Subcutaneous abdominal adipose tissue (tissue), 5 donors: ENCODE data around the gene SLC18A2.
A peak's percentile ranks its signal among the peaks of the same experiment; 100 is the strongest.
"Not testable (repeated sequence)": the region's sequence is repeated elsewhere in the genome, so short reads cannot be mapped to it uniquely, and the experiment has no call there.

Source experiments
- H3K27ac ChIP-seq: one replicate; pipeline ENCODE4 v1.7.0; 2013; ENCODE audit warnings: low read depth, mild to moderate bottlenecking, inconsistent platforms, low read length, moderate library complexity
- H3K27me3 ChIP-seq, 5 donors: one replicate each; pipeline ENCODE4 v1.7.0; 2013; ENCODE audit warnings: low read length in 5 of 5, inconsistent platforms in 1 of 5; ENCODE audit not compliant: control insufficient read depth in 5 of 5, insufficient read depth in 4 of 5
- H3K36me3 ChIP-seq, 5 donors: one replicate each; pipeline ENCODE4 v1.7.0; 2013; ENCODE audit warnings: low read length in 5 of 5; ENCODE audit not compliant: control insufficient read depth in 5 of 5, insufficient read depth in 5 of 5
- H3K4me1 ChIP-seq, 5 donors: one replicate each; pipeline ENCODE4 v1.7.0; 2013; ENCODE audit warnings: low read length in 5 of 5, mild to moderate bottlenecking in 3 of 5, moderate library complexity in 1 of 5; ENCODE audit not compliant: control insufficient read depth in 5 of 5, insufficient read depth in 5 of 5
- H3K4me3 ChIP-seq, 5 donors: one replicate each; pipeline ENCODE4 v1.7.0; 2013; ENCODE audit warnings: low read length in 5 of 5, low read depth in 1 of 5
- H3K9ac ChIP-seq, 5 donors: one replicate each; pipeline ENCODE4 v1.7.0; 2013; ENCODE audit warnings: low read length in 5 of 5, mild to moderate bottlenecking in 4 of 5, moderate library complexity in 3 of 5
- H3K9me3 ChIP-seq, 5 donors: one replicate each; pipeline ENCODE4 v1.7.0; 2013; ENCODE audit warnings: low read length in 5 of 5; ENCODE audit not compliant: control insufficient read depth in 5 of 5
- donor health status: healthy.
- donor health status: healthy.
- donor health status: healthy.
- donor health status: healthy.
- donor health status: healthy.

SLC18A2 gene

GRCh38 chr10:117228210-117228609 is 12.7 kb upstream of the SLC18A2 start:
- H3K4me3 ChIP-seq: no peak overlapping the region
- H3K27me3 ChIP-seq: peaks cover 7 to 21% (median 9%) of the 10 kb centered on the region in 5 donors
- H3K27ac ChIP-seq: no peak overlapping the region
- no peaks in the 10 kb centered on the region for H3K9me3 ChIP-seq
- no peaks in the 10 kb centered on the region for H3K36me3 ChIP-seq
- H3K4me1 ChIP-seq: no peaks in the 10 kb centered on the region
- H3K9ac ChIP-seq: no peak overlapping the region

GRCh38 chr10:117230107-117230506 is 10.8 kb upstream of the SLC18A2 start:
- H3K9me3 ChIP-seq, H3K4me1 ChIP-seq, H3K27ac ChIP-seq, H3K4me3 ChIP-seq, H3K9ac ChIP-seq, H3K36me3 ChIP-seq: not testable (repeated sequence)
- H3K27me3 ChIP-seq: peaks cover 7 to 21% (median 9%) of the 10 kb centered on the region in 5 donors

GRCh38 chr10:117237401-117237991 is 3.4 kb upstream of the SLC18A2 start:
- Histone ChIP-seq H3K4me3 (no peak overlapping the region), H3K9me3 (no peaks in the 10 kb centered on the region), H3K27me3 (peaks cover 8 to 22% (median 10%) of the 10 kb centered on the region in 5 donors), H3K27ac (no peak overlapping the region), H3K9ac (no peak overlapping the region), H3K4me1 (peaks cover 0 to 11% (median 0%) of the 10 kb centered on the region in 5 donors), H3K36me3 (no peaks in the 10 kb centered on the region)

GRCh38 chr10:117239051-117239450 is 1.9 kb upstream of the SLC18A2 start:
- H3K9me3 ChIP-seq: no peaks in the 10 kb centered on the region
- H3K4me3 ChIP-seq: no peak overlapping the region
- H3K4me1 ChIP-seq: peaks cover 0 to 11% (median 0%) of the 10 kb centered on the region in 5 donors
- H3K36me3 ChIP-seq: no peaks in the 10 kb centered on the region
- H3K27ac ChIP-seq: no peak overlapping the region
- H3K27me3 ChIP-seq: peaks cover 11 to 26% (median 14%) of the 10 kb centered on the region in 5 donors
- H3K9ac ChIP-seq: no peak overlapping the region

GRCh38 chr10:117239721-117240620 is 943 bp upstream of the SLC18A2 start:
- no peak overlapping the region for H3K4me3 ChIP-seq
- no peak overlapping the region for H3K9ac ChIP-seq

GRCh38 chr10:117241541-117242462 is 888 bp downstream of the SLC18A2 start:
- peaks cover 0 to 11% (median 0%) of the 10 kb centered on the region in 5 donors for H3K4me1 ChIP-seq
- no peaks in the 10 kb centered on the region for H3K9me3 ChIP-seq
- no peak overlapping the region for H3K9ac ChIP-seq
- peak overlapping the region in 1 of 5 donors; percentile 36 for H3K4me3 ChIP-seq
- no peak overlapping the region for H3K27ac ChIP-seq
- H3K27me3 ChIP-seq: peaks cover 11 to 31% (median 15%) of the 10 kb centered on the region in 5 donors
- H3K36me3 ChIP-seq: no peaks in the 10 kb centered on the region

More at GRCh38 chr10:117239721-117240620, 943 bp upstream of the SLC18A2 start:
- peaks cover 0 to 11% (median 0%) of the 10 kb centered on the region in 5 donors for H3K4me1 ChIP-seq
- no peaks in the 10 kb centered on the region for H3K9me3 ChIP-seq
- H3K27me3 ChIP-seq: peaks cover 11 to 30% (median 15%) of the 10 kb centered on the region in 5 donors
- no peak overlapping the region for H3K27ac ChIP-seq
- no peaks in the 10 kb centered on the region for H3K36me3 ChIP-seq

GRCh38 chr10:117242463-117242832 is 1.5 kb downstream of the SLC18A2 start:
- Histone ChIP-seq H3K27me3 (peaks cover 11 to 31% (median 15%) of the 10 kb centered on the region in 5 donors), H3K36me3 (no peaks in the 10 kb centered on the region), H3K4me1 (peaks cover 0 to 11% (median 0%) of the 10 kb centered on the region in 5 donors), H3K9me3 (no peaks in the 10 kb centered on the region), H3K9ac (no peak overlapping the region), H3K27ac (no peak overlapping the region), H3K4me3 (no peak overlapping the region)

GRCh38 chr10:117246997-117247671 is 6.2 kb downstream of the SLC18A2 start:
- H3K36me3 ChIP-seq: no peaks in the 10 kb centered on the region
- H3K4me3 ChIP-seq: no peak overlapping the region
- no peak overlapping the region for H3K9ac ChIP-seq
- H3K9me3 ChIP-seq: no peaks in the 10 kb centered on the region
- H3K4me1 ChIP-seq: no peaks in the 10 kb centered on the region
- H3K27ac ChIP-seq: no peak overlapping the region
- peaks cover 0 to 22% (median 12%) of the 10 kb centered on the region in 5 donors for H3K27me3 ChIP-seq

- H3K9ac ChIP-seq: no peak overlapping the region
- no peaks in the 10 kb centered on the region for H3K36me3 ChIP-seq
- H3K27me3 ChIP-seq: peaks cover 0 to 18% (median 7%) of the 10 kb centered on the region in 5 donors
- H3K4me3 ChIP-seq: no peak overlapping the region
- peaks cover 2 to 11% (median 10%) of the 10 kb centered on the region in 5 donors for H3K4me1 ChIP-seq
- no peak overlapping the region for H3K27ac ChIP-seq
- no peaks in the 10 kb centered on the region for H3K9me3 ChIP-seq
Observed at GRCh38 chr10:117248750-117249465, 8.0 kb downstream of the SLC18A2 start.
